ENCODE data around the gene GFOD2. TPM values are rescaled to one million over a fixed set of nuclear protein-coding genes. Genes with fewer than 3 reads are reported as not detected.

Gene GFOD2
- total and polyA plus RNA-seq, 4 donors: 7.4 to 27.3 (median 13.6) TPM

- intact Hi-C loops (cut with DNase I): no loop called here
- no peak for ATAC-seq (ENCODE audit: low FRiP score)
- Histone ChIP-seq H3K27me3 (ENCODE audit: control insufficient read depth in 1 of 2, insufficient read depth in 2 of 2, low read length in 1 of 2) (no peaks in the 10 kb centered on the region), H3K4me1 (ENCODE audit: control insufficient read depth in 1 of 2, insufficient read depth in 2 of 2, low read length in 2 of 2) (no peaks in the 10 kb centered on the region), H3K27ac (ENCODE audit: low read depth in 1 of 2, low read length in 2 of 2) (no peak overlapping the region), H3K36me3 (ENCODE audit: control insufficient read depth in 1 of 2, insufficient read depth in 2 of 2, low read length in 1 of 2) (no peaks in the 10 kb centered on the region), H3K9me3 (ENCODE audit: control insufficient read depth, low read length) (no peaks in the 10 kb centered on the region), H3K4me3 (ENCODE audit: low read length in 2 of 2) (no peak overlapping the region)
- no peak for DNase-seq
- WGBS, 2 donors: 87 to 90% methylated on average over 7 of the region's 7 CpGs
These were observed 68.1 kb downstream of the GFOD2 start for GRCh38 chr16:67651039-67651438.

DNA sequence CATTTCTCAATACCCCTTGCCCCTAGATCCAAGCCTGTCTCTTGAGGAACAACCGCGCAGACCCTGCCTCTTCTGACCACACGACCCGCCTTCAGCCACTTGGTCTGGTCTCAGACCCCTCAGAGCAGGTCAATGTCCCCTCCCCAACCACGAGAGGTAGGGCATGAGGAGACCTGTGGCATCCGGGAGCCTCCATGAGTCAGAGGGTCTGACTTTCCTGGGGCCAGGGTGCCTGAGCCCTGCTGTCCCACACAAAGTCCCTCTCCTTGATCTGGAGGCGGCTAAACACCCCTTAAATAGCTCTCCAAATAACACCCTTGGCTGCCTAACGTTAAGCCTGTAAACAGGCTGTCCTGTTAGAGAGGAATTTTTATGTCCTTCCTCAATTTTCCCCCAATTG is 69.1 kb downstream of the GFOD2 start:
- WGBS, 2 donors: 52 to 55% methylated on average over 8 of the region's 8 CpGs
- Histone ChIP-seq H3K4me3 (ENCODE audit: low read length in 2 of 2) (no peak overlapping the region), H3K9me3 (ENCODE audit: control insufficient read depth, low read length) (no peaks in the 10 kb centered on the region), H3K27ac (ENCODE audit: low read depth in 1 of 2, low read length in 2 of 2) (no peak overlapping the region), H3K4me1 (ENCODE audit: control insufficient read depth in 1 of 2, insufficient read depth in 2 of 2, low read length in 2 of 2) (no peaks in the 10 kb centered on the region), H3K27me3 (ENCODE audit: control insufficient read depth in 1 of 2, insufficient read depth in 2 of 2, low read length in 1 of 2) (no peaks in the 10 kb centered on the region), H3K36me3 (ENCODE audit: control insufficient read depth in 1 of 2, insufficient read depth in 2 of 2, low read length in 1 of 2) (no peaks in the 10 kb centered on the region)
- ATAC-seq (ENCODE audit: low FRiP score) (no peak), DNase-seq (no peak)
- intact Hi-C loops (cut with DNase I): no loop called here

- intact Hi-C loops (cut with DNase I): no loop called here
- DNase-seq (peak in 1 of 2 donors; percentile 77), ATAC-seq (ENCODE audit: low FRiP score) (peak; percentile 5)
- Histone ChIP-seq H3K27me3 (ENCODE audit: control insufficient read depth in 1 of 2, insufficient read depth in 2 of 2, low read length in 1 of 2) (no peaks in the 10 kb centered on the region), H3K4me3 (ENCODE audit: low read length in 2 of 2) (no peak overlapping the region), H3K4me1 (ENCODE audit: control insufficient read depth in 1 of 2, insufficient read depth in 2 of 2, low read length in 2 of 2) (no peaks in the 10 kb centered on the region), H3K27ac (ENCODE audit: low read depth in 1 of 2, low read length in 2 of 2) (no peak overlapping the region), H3K36me3 (ENCODE audit: control insufficient read depth in 1 of 2, insufficient read depth in 2 of 2, low read length in 1 of 2) (no peaks in the 10 kb centered on the region), H3K9me3 (ENCODE audit: control insufficient read depth, low read length) (no peaks in the 10 kb centered on the region)
- 9 to 10% methylated on average over 34 of the region's 34 CpGs for WGBS, 2 donors
These were observed 69.6 kb downstream of the GFOD2 start for GRCh38 chr16:67649494-67649931.

- Histone ChIP-seq H3K4me3 (ENCODE audit: low read length in 2 of 2) (no peak overlapping the region), H3K9me3 (ENCODE audit: control insufficient read depth, low read length) (no peaks in the 10 kb centered on the region), H3K27ac (ENCODE audit: low read depth in 1 of 2, low read length in 2 of 2) (no peak overlapping the region), H3K27me3 (ENCODE audit: control insufficient read depth in 1 of 2, insufficient read depth in 2 of 2, low read length in 1 of 2) (no peaks in the 10 kb centered on the region), H3K36me3 (ENCODE audit: control insufficient read depth in 1 of 2, insufficient read depth in 2 of 2, low read length in 1 of 2) (no peaks in the 10 kb centered on the region), H3K4me1 (ENCODE audit: control insufficient read depth in 1 of 2, insufficient read depth in 2 of 2, low read length in 2 of 2) (no peaks in the 10 kb centered on the region)
- 38 to 41% methylated on average over 34 to 35 of the region's 35 CpGs for WGBS, 2 donors
- ATAC-seq (ENCODE audit: low FRiP score) (no peak), DNase-seq (no peak)
- intact Hi-C loops (cut with DNase I): no loop called here
These were observed 70.2 kb downstream of the GFOD2 start for GRCh38 chr16:67648764-67649407.

- DNase-seq (peak in 1 of 2 donors; percentile 72), ATAC-seq (ENCODE audit: low FRiP score) (no peak)
- H3K4me3 ChIP-seq (ENCODE audit: low read length in 2 of 2): no peak overlapping the region
- no peaks in the 10 kb centered on the region for H3K36me3 ChIP-seq (ENCODE audit: control insufficient read depth in 1 of 2, insufficient read depth in 2 of 2, low read length in 1 of 2)
- H3K27ac ChIP-seq (ENCODE audit: low read depth in 1 of 2, low read length in 2 of 2): no peak overlapping the region
- H3K9me3 ChIP-seq (ENCODE audit: control insufficient read depth, low read length): no peaks in the 10 kb centered on the region
- 15% methylated on average over 30 to 65 of the region's 65 CpGs for WGBS, 2 donors
- intact Hi-C loops (cut with DNase I): no loop called here
- H3K4me1 ChIP-seq (ENCODE audit: control insufficient read depth in 1 of 2, insufficient read depth in 2 of 2, low read length in 2 of 2): no peaks in the 10 kb centered on the region
- H3K27me3 ChIP-seq (ENCODE audit: control insufficient read depth in 1 of 2, insufficient read depth in 2 of 2, low read length in 1 of 2): no peaks in the 10 kb centered on the region
These were observed 70.9 kb downstream of the GFOD2 start for GRCh38 chr16:67648088-67648763.

GRCh38 chr16:67647681-67648080 is 71.4 kb downstream of the GFOD2 start:
- WGBS, 2 donors: 76 to 78% methylated on average over 13 of the region's 13 CpGs
- DNase-seq (no peak), ATAC-seq (ENCODE audit: low FRiP score) (no peak)
- Histone ChIP-seq H3K36me3 (ENCODE audit: control insufficient read depth in 1 of 2, insufficient read depth in 2 of 2, low read length in 1 of 2) (no peaks in the 10 kb centered on the region), H3K4me3 (ENCODE audit: low read length in 2 of 2) (no peak overlapping the region), H3K4me1 (ENCODE audit: control insufficient read depth in 1 of 2, insufficient read depth in 2 of 2, low read length in 2 of 2) (no peaks in the 10 kb centered on the region), H3K9me3 (ENCODE audit: control insufficient read depth, low read length) (no peaks in the 10 kb centered on the region), H3K27ac (ENCODE audit: low read depth in 1 of 2, low read length in 2 of 2) (no peak overlapping the region), H3K27me3 (ENCODE audit: control insufficient read depth in 1 of 2, insufficient read depth in 2 of 2, low read length in 1 of 2) (no peaks in the 10 kb centered on the region)
- intact Hi-C loops (cut with DNase I): no loop called here

GRCh38 chr16:67647111-67647651 is 71.9 kb downstream of the GFOD2 start:
- intact Hi-C loops (cut with DNase I): no loop called here
- 74 to 77% methylated on average over 15 of the region's 15 CpGs for WGBS, 2 donors

DNA sequence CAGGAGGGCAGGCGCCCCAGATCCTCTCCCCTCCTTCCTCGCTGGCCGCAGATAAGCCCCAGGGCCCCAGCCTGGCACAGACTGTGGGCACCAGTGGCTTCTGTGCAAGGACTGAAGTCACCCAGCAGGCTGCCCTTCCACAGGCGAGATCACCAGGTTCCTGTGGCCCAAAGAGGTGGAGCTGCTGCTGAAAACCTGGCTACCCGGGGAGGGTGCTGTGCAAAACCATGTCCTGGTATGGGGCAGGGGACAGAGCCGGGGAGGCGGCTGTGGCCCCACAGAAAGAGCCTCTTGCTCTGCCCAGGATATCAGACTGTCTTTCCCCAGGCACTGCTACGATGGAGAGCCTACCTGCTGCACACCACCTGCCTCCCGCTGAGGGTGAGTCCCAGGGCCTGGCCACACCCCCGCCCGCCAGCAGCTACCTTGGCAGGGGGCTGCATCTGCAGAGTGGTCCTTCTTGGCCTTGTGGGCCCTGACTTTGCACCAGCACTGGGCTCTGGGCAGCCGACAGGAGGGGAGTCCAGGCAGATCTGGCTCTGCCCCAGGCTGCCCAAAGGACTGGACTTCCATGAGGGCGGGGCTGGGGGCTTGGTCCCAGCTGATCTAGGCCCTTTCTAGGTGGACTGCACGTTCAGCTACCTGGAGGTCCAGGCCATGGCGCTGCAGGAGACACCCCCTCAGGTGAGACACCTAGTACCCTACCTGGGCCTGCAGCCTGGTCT is 73.6 kb downstream of the GFOD2 start:
- Histone ChIP-seq H3K27me3 (ENCODE audit: control insufficient read depth in 1 of 2, insufficient read depth in 2 of 2, low read length in 1 of 2) (no peaks in the 10 kb centered on the region), H3K4me3 (ENCODE audit: low read length in 2 of 2) (no peak overlapping the region), H3K27ac (ENCODE audit: low read depth in 1 of 2, low read length in 2 of 2) (no peak overlapping the region), H3K36me3 (ENCODE audit: control insufficient read depth in 1 of 2, insufficient read depth in 2 of 2, low read length in 1 of 2) (no peaks in the 10 kb centered on the region), H3K4me1 (ENCODE audit: control insufficient read depth in 1 of 2, insufficient read depth in 2 of 2, low read length in 2 of 2) (no peaks in the 10 kb centered on the region), H3K9me3 (ENCODE audit: control insufficient read depth, low read length) (no peaks in the 10 kb centered on the region)
- WGBS, 2 donors: 80 to 82% methylated on average over 15 of the region's 15 CpGs
- no peak for ATAC-seq (ENCODE audit: low FRiP score)
- peak in 1 of 2 donors; percentile 69 for DNase-seq
- intact Hi-C loops (cut with DNase I): no loop called here

More at GRCh38 chr16:67647111-67647651, 71.9 kb downstream of the GFOD2 start:
- H3K36me3 ChIP-seq (ENCODE audit: control insufficient read depth in 1 of 2, insufficient read depth in 2 of 2, low read length in 1 of 2): no peaks in the 10 kb centered on the region
- H3K9me3 ChIP-seq (ENCODE audit: control insufficient read depth, low read length): no peaks in the 10 kb centered on the region
- ATAC-seq (ENCODE audit: low FRiP score) (no peak), DNase-seq (no peak)
- H3K4me3 ChIP-seq (ENCODE audit: low read length in 2 of 2): no peak overlapping the region
- no peaks in the 10 kb centered on the region for H3K4me1 ChIP-seq (ENCODE audit: control insufficient read depth in 1 of 2, insufficient read depth in 2 of 2, low read length in 2 of 2)
- no peak overlapping the region for H3K27ac ChIP-seq (ENCODE audit: low read depth in 1 of 2, low read length in 2 of 2)
- no peaks in the 10 kb centered on the region for H3K27me3 ChIP-seq (ENCODE audit: control insufficient read depth in 1 of 2, insufficient read depth in 2 of 2, low read length in 1 of 2)
